Fibroblast of skin of abdomen (primary cell): ENCODE data around the gene CACNA2D2.

Experiments
- DNase-seq: peaks from one replicate; pipeline ENCODE4 v3.0.0-alpha.2; 2013

Gene CACNA2D2

DNA sequence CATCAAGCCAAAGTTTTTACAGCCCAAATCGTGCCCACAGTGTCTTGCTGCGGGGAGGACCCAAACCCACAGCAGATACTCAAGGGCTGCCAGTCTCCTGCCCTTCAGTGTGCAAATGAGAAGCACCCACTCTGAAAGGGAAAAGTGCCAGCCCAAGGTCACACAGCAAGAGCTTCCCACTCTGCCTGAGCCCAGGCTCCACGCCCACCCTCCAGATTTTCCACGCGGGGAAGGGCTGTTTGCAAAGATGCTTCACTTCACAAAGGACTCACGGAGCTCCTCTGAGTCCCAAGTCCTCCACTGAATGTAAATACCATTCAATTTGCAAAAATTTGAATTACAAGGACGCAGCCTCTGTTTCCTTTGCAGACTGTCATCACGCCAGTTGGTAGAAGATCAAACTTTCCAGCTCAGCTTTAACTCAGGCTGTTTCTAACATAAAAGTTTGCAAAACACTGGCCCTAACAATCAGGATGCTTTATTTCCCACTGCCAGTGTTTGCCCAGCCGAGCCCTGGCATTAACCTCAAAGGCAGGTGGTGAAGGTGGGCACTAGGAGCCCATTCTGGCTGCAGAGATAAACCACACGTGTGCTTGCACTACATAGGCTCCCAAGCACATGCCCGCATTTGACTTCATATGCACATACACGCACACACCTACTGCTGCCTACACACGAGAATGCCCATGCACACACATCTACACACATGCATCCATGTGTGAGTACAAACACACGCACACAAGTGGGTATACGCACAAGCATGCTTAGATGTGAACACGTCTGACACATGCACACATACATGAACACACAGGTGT lies 7.6 kb downstream of the CACNA2D2 start:
- DNase-seq, result no peak

- DNase-seq, result no peak
These were observed 9.3 kb downstream of the CACNA2D2 start for GRCh38 chr3:50494126-50494525.

GRCh38 chr3:50493623-50494022 lies 9.8 kb downstream of the CACNA2D2 start:
- no peak for DNase-seq

DNA sequence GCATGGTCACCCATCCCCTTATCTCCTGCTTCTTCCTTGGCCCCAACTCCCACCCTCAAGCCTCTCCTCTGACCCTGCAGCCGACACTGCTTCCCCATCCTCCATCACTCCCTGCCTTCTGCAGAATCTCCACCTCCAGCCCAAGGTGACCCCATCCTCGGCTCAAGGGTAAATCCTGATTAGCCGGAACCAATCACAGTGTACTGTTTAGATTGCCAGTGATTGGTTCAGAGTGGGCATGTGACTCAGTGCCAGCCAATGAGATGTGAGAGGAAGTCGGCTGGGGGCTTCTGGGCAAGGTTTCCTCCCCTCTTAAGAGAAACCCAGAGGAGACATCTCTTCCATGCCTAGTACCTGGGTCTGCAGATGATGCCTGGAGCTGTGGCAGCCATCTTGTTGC lies 10.3 kb downstream of the CACNA2D2 start:
- DNase-seq, result no peak

GRCh38 chr3:50491023-50491422 lies 12.4 kb downstream of the CACNA2D2 start:
- DNase-seq, result no peak

GRCh38 chr3:50490424-50490823 lies 13.0 kb downstream of the CACNA2D2 start:
- no peak for DNase-seq

DNA sequence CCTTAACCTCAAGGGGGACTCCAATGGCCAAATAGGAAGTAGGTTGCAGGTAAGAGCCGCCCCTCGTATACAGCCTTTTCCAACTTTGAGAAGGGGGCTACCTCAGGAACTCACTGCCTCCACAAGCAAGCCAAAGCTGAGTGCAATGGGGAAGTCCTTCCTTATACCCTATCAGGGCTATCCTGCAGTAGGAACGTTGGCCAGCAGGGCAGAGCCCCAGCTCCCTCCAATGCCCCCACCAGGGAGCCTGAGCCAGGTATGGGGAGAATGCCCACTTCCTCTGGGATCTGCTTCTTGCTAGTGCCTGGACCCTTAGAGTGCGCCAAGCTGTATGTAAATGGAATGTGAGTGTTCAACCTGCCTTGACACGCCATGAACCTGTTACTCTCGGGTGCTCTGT lies 16.3 kb downstream of the CACNA2D2 start:
- DNase-seq, result no peak

- peak; percentile 66 for DNase-seq
These were observed 17.1 kb downstream of the CACNA2D2 start for GRCh38 chr3:50486219-50486888.

GRCh38 chr3:50484722-50485121 lies 18.7 kb downstream of the CACNA2D2 start:
- no peak for DNase-seq

DNA sequence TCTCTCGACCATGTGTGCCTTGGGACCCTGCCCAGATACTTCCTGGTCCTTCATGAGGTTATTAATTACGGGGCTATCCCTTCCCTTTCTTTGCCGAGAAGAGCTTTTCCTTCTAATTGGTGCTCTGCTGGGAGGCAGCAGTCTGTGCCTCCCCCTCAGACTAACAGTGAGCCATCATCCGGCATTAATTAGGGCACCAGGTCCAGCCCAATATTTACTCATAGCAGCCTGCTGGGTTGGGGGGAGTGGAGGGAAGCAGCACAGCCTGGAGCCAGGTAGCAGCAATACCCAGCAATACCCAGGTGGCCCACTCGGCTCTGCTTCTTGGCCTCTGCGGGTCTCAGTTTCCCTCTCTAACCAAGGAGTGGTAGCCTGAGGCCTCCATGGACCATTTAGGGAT lies 20.1 kb downstream of the CACNA2D2 start:
- no peak for DNase-seq

GRCh38 chr3:50481992-50482391 lies 21.4 kb downstream of the CACNA2D2 start:
- DNase-seq, result no peak

GRCh38 chr3:50480471-50480870 lies 23.0 kb downstream of the CACNA2D2 start:
- no peak for DNase-seq

- DNase-seq, result no peak
These were observed 23.9 kb downstream of the CACNA2D2 start for GRCh38 chr3:50479523-50479922.

DNA sequence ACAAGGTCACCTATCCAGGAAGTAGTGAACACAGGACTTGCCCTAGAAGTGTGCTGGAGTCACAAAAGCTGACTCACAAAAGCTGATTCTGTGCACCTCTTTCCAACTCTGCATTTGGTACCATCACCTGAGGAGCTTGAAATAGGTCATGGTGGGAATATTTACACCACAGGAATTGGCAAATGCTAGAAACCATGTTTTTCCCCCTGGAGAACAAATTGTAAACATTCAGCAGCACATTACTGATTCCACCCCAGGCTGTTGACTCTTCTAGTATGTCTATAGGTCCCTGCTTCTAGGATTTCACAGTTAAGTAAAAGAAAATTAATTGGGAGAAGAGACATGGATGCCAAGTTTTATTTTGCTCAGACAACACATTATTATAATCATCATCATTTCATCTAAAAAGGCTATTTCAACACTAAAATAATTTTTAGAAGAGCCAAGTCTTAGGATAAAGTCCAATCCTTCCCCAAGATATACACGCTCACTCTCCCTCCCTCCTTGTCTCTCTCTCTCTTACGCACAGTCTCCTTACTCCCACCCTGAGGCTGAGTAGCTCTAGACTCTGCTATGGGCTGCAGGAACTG lies 24.7 kb downstream of the CACNA2D2 start:
- no peak for DNase-seq

DNA sequence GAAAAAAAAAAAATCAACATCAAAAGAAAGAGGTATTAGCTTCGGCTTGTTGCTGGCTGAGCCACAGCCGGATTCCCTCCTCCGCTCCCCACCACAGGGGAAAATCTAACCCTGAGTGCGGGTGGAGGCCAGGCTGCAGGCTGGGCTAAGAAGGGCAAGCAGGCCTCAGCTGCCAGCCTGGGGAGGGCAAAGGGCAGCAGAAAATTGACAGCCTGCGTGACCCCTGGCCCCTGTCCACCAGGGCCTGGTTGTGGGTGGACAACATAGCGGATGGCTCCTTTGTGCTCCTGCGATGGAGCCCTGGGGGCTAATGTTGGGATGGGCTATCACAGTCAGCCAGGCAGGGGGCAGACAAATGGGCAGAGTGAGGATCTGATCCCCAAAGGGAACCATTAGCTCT lies 25.4 kb downstream of the CACNA2D2 start:
- no peak for DNase-seq

- no peak for DNase-seq
These were observed 28.1 kb downstream of the CACNA2D2 start for GRCh38 chr3:50475348-50475747.

- peak; percentile 14 for DNase-seq
These were observed 28.7 kb downstream of the CACNA2D2 start for GRCh38 chr3:50474717-50475116.

DNA sequence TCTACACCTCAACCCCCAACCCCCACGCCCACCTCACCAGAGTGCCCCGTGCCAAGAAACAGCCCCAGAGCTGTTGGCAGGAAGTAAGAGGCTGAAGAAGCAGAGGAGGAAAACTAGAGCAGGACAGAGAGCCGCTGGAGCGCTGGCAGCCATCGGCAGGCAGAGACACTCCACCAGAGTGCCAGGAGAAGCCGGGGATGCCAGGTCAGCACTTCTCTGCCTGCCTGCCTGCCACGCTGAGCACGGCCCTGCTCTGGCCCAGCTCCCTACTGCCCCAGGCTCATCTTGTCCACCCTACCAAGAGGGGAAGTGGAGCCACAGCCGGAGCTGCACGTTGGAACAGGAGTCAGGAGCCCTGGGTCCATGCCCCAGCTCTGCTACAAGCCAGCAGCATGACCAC lies 29.7 kb downstream of the CACNA2D2 start:
- no peak for DNase-seq

DNA sequence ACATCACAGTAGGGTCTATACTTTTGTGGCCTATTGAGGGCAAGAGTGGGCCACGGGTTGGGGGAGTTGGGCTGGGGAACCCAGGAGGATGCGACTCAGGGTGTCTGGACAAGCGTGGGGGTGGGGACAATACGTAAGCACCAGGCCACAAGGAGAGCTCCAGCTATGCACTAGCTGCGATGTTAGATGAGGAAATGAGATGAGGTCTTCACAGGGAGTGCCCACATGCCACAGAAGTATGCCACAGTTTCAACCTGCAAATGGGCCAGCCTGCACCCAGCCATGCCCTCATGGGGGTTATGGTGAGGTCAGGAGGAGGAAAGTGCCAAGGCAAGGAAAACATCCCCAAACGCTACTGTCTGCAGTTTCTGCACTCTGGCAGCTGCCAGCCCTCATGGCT lies 30.5 kb downstream of the CACNA2D2 start:
- DNase-seq, result no peak

GRCh38 chr3:50470658-50471057 lies 32.8 kb downstream of the CACNA2D2 start:
- no peak for DNase-seq

DNA sequence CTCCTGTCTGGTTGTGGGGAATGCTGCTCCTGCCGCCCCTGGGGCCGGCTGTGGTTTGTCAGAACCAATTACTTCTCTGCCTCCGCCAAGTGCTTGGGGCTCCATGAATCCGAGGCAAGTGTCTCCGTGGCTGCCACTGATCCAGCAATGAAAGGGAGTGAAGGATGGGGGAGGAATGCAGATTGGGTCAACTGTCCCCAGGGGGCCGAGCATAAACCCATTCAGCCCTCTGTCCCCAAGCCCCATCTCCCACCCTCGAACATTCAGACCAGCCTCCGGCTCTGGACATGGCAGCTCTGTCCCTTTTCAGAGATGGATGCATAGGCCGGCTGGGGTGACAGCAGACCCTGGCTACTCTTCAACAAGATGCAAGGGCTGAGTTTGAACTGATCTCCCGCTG lies 35.5 kb downstream of the CACNA2D2 start:
- DNase-seq, result no peak

- DNase-seq, result no peak
These were observed 37.3 kb downstream of the CACNA2D2 start for GRCh38 chr3:50466177-50466576.

- no peak for DNase-seq
These were observed 38.9 kb downstream of the CACNA2D2 start for GRCh38 chr3:50464569-50464968.

GRCh38 chr3:50459785-50460184 lies 43.6 kb downstream of the CACNA2D2 start:
- DNase-seq, result no peak
